Left forelimb (tissue), 1 donor: ENCODE results near the gene HOXB6.

Experiments used
- DNase-seq: peaks from one replicate; pipeline ENCODE4 v3.0.0-alpha.2; 2018; ENCODE audit warnings: low spot score

HOXB6 gene

DNA sequence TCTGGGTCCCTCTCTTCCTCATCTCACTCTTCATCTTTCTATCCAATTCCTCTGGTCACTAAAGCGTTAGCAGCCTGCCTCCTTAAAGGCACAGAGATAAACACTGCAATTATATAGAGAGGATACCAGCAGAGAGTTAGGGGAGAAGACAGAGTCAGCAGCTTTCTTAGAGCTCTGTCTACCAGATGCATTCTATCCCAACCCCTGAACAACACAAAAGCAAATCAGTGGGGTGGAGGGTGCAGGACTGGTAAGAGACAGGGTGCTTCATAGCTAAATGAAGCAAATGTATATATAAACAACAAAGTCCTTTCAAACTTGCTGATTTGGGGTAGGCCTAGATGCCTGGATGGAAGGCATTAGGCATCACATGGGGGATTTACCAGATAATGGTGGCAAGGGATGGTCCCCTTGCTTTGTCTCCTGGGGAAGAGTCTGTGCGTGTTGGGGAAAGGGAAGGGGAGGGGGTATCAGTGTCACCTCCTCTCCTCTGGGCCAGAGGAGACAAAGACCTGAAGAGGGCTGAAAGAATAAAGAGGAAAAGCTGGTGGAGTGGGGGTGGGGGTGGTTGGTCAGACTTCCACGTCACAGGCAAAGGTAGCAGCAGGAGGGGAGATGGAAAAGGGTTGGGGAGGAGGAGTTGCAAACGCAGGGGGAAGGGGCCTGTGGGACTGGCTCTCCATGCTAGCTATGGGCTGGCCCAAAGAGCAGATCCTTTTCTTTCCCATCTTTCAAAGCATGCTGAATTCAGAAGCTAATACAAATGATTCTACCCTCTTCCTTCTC lies 38.7 kb downstream of the HOXB6 start:
- DNase-seq = no peak

GRCh38 chr17:48565022-48565554 lies 39.7 kb downstream of the HOXB6 start:
- DNase-seq = no peak

- DNase-seq = no peak
Measured at GRCh38 chr17:48564188-48565021, 40.4 kb downstream of the HOXB6 start.

DNA sequence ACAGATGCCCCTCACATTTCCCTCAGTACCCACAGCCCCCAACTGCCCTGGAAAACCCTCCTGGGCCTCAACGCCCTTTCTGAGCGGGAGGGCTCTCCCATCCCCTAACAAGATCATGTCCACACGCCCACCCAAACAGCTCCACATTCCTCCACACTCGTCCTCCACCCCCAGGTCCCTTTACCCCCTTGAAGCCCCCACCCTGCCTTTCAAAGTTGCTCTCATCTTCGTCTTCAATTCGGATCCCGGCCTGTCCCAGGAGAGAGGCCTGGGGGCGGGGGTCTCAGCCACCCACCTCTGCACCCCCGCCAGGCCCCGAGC lies 41.0 kb downstream of the HOXB6 start:
- no peak for DNase-seq

DNA sequence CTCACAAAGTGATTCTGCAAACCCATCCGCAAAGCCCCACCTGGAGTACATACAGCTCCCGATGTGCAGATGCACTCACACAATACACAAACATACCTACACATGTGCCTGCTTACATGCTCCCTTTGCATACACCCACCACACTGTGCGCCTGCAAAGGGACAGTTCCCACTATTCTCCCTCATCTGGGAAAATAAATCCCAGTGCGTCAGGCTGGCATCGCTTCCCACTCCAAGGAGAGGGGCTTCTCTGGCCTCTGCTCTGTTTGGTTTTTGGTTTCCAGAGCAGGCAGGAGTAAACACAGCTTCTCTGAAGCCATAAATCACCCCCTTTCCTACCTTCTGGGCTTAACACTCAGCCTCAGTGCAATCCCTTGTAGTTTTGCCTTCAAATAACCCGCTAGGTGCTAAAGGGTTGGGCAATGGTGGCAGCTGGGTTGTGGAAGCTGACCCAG lies 41.4 kb downstream of the HOXB6 start:
- DNase-seq = no peak

GRCh38 chr17:48562934-48563333 lies 41.9 kb downstream of the HOXB6 start:
- DNase-seq = no peak

DNA sequence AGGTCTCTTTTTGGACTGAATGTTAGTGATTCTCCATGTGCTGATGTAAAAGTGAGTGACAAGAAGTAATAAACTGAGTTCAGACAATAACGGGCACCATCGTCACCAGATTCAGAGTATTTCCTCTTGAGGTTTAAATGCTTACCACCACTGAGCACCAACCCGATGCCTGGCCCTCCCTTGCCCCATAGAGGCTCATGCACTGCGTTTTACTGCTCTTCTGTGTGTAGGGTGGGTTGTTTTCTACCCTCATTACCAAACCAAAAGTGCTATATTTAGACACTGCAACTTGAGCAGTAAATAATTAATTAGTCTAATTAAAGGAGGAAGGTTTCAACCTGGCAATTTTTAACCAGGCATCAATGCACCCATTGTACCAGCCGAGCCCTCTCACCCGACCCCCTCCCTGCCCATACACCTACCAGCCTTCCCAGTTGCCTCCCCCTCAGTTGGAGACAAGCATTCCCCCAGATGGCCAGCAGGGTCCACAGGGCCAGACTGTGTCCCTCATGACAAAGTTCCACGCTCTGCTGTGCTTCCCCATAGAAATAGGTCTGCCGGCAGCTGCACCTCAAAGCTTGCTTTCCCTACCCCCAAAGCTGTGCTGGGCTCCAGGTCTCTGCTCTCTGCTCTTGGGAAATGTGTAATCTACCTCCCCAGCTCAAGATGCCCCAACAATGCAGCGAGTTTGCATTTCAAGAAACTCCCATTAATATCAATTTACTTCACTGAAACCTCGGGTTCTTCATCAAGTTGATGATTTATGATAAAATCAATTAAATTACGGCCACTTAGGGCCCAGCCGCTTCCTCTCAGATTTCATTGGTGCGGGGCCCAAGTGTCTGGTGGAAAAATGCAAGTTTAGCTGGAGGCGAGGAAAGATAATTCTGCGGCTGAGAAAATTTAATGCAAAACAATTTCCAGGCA lies 42.6 kb downstream of the HOXB6 start:
- no peak for DNase-seq

GRCh38 chr17:48559840-48560817 lies 44.7 kb downstream of the HOXB6 start:
- DNase-seq = no peak

DNA sequence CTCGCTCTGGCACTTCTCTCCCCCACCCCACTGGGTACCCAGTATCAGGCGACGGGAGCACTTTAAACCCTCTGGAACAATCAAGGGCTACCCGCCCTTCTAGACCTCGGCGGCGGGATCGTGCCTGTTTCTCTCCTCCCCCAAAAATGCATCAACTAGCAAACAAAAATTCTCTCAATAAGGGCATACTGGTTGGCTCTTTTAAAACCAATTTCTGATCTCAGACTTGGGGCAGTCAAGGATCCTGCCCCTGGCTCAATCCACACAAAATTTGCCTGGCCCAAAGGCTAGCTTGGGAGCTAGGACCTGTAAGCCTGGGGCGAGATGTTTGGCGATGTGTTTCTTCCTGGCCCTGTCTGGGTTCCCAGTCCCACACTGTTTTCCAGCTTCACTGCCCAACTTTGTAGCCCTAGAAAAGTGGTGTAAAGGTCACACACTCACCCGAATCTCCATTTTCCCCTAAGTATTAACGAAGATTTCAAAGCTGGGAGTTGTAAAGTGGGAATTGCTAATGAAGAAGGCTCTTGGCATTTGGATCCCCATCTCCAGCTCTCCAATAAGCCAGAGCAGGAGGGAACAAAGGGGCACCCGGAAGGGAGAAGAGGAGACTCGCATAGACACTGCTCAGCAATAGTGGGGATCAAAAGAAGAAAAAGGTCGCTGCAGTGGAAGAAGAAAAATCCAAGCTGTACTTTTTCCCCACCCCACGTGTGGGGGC lies 45.5 kb downstream of the HOXB6 start:
- no peak for DNase-seq

GRCh38 chr17:48558831-48559121 lies 46.0 kb downstream of the HOXB6 start:
- DNase-seq = no peak

DNA sequence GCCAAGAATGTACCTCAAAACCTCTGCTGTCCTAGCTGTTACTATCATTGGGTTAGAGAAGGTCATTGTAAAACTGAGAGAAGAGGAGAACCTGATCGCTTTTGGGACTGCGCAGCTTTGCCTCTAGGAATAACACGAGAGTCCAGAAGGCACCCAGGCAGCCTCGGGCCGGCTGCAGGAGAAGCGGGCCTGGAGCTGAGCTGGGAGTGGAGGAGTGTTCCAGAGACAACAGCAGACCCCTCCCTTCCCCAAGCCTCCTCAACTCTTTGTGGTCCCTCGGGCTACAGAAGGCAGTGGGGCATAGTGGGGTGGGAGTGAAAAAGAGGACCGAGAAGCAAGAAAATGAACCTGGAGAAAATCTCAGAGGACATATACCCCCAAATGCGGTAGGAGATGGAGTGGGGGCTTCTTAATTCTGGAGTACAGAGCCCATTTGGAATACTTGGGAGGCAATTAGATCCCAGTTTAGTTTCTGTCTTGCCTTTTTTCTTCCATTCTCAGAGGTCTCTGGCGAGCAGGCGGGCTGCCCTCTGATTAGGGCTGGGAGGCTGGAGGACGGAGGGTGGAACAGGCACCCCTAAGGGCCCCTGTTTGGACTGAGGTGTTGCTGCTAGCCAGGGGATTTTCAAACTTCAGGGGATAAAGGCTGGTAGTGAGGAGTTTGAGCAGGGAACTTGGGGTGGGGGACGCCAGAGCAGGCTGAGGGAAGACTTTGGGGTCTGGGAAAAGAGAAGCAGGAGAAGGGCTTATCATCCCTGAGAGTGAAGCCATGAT lies 46.5 kb downstream of the HOXB6 start:
- no peak for DNase-seq

DNA sequence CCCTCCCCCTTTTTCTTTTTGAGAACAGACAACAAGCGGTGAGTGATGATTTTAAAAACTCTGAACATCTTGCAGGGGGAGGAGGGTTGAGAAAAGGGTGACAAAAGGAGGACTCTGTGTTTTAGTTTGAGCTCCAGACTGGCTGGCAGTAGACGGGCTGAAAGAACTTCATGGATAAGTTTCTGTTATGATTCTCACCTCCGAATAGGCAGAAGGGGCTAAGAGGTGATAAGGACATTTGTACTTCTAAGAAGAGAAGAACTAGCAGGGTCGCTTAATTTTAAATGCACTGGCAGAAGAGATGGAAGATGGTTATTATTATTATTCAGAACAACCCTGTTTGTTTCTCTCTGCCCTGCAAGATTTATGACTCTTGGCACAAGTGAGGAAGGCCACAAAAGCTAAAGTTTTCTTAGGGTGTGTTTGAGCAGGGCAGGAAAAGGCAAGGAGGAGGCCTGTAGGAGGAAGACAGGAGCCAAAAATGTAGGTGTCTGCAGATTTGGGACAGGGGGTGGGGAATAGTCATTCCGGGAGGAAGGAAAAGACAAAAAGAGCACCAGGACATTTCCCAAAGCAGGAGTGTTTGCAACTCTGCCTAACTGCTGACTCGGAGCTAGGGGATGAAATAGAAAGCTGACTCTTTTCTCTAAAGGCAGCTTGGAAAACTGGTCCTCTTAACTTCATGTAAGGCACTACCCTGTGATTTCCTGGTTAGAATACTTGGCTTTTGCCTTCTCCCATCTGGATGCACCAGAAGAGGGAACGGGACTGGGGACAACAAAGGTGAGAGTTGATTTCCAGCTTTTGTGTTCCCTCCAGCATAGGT lies 48.0 kb downstream of the HOXB6 start:
- no peak for DNase-seq

DNA sequence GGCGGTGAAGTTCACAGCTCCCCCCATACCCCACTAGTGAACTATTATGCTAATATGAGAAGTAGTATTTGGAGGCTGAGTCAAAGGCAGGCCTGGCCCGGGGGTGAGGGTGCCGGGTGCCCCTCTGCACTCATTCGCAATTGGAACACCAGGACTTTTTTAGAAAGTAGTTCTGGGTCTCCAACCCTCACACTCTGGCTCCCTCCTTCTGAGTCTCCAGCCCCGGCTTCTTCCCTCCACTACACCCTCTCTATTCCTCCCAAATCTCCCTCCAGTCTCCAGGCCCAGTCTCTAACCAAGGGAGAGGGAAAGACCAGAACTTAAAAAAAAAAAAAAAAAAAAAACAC lies 48.6 kb downstream of the HOXB6 start:
- no peak for DNase-seq

DNA sequence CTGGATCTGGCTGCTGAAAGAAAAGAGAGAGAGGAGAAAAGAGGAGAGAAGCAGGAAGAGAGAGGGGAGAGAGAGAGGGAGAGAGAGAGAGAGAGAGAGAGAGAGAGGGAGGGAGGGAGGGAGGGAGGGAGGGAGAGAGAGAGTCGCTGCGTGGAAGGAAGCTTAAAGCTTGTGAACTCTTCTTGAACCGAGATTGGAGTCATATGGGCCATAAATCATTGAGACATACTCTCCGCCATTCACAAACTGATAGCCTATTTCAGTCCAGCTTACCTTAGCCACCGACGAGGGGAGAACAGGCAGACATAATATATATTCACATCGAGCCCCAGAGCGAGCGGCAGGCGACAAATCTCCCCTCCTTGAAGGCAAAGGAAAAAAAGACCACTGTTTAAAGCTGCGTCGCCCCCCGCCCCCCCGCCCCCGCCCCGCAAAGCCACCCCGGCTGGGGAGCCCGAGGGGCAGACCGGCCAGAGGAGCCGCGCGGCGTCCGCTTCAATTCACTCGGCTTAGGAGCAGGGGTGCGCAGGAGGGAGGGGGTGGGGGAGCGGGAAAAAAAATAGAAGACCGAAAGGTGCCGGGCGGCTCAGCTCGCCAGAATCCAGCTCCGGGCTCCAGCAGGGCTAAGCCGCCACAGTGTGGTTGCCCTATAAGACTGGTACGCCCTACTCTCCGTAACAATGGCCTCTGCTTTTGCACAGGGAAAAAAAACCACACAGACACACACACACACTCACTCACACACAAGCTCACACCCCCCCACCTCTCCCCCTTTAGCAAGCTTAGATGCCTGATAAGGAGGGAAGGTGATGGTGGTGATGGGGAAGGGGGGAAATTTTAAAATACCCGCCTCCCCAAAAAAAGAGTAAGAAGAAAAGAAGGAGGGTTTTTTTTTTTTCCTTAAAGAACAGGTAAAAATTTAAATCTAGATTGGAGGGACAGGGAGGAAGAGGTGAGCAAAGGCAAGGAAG lies 49.2 kb downstream of the HOXB6 start:
- no peak for DNase-seq

GRCh38 chr17:48554412-48555257 lies 50.2 kb downstream of the HOXB6 start:
- DNase-seq = no peak

- no peak for DNase-seq
Measured at GRCh38 chr17:48553826-48554225, 51.0 kb downstream of the HOXB6 start.

DNA sequence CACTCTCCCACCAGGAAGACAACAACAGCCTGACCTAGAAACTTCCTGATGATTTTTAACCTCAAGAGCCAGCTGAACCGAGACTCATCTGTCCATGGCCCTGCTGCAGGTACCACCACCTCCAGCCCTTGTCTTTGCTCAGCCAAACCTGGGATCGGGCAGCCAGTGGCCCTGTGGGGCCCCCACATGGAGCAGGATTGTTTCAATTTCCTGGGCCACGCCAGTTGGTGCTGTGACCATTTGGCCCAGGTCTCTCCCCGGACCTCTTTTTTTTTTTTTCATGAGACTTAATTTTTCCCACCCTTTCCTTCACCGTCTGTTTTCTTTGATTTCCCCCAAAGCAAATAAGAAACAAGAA lies 51.6 kb downstream of the HOXB6 start:
- DNase-seq = no peak
